ENCODE data around the gene TAB2.

The TAB2 gene

DNA sequence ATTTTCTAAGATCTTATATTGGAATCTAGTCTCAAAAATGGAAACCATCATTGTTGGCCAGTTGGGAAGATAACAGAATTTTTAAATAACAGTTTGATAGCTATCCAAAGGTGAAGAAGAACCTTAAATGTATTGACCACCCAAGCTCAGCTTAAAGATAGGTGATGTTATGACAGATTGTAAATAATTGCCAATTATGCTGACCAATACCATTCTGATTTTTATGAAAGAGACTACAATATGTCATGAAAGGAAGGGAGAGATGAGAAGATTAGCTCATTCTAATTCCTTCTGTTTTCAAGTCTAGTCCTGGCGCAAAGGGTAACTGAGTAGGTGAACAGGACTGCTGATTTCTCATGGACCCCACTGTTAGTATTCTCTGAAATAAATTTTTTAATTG, 5.7 kb upstream of the TAB2 start:
- ChIA-PET CTCF (no interaction called here), POLR2A (no interaction called here)
- no peak for TF ChIP-seq TARDBP (IDR thresholded peaks at IDR 0.05)
- no peak for TF ChIP-seq BHLHE40 (IDR thresholded peaks at IDR 0.05; ENCODE audit: borderline replicate concordance)
- no peak for TF ChIP-seq FOXM1 (IDR thresholded peaks at IDR 0.05; ENCODE audit: borderline replicate concordance)
- TF ChIP-seq FOXK2 (IDR thresholded peaks at IDR 0.05), result no peak
- TF ChIP-seq LEF1 (IDR thresholded peaks at IDR 0.05; ENCODE audit: borderline replicate concordance), result no peak
- TF ChIP-seq FOXA1 (IDR thresholded peaks at IDR 0.05), result no peak
- no peak for TF ChIP-seq ZNF384 (IDR thresholded peaks at IDR 0.05)
- TF ChIP-seq, protein P1, sequence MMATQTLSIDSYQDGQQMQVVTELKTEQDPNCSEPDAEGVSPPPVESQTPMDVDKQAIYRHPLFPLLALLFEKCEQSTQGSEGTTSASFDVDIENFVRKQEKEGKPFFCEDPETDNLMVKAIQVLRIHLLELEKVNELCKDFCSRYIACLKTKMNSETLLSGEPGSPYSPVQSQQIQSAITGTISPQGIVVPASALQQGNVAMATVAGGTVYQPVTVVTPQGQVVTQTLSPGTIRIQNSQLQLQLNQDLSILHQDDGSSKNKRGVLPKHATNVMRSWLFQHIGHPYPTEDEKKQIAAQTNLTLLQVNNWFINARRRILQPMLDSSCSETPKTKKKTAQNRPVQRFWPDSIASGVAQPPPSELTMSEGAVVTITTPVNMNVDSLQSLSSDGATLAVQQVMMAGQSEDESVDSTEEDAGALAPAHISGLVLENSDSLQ (IDR thresholded peaks at IDR 0.05), result no peak
- TF ChIP-seq ELF4 (IDR thresholded peaks at IDR 0.05), result no peak
- DNase-seq (ENCODE audit: extremely low spot score), result no peak

DNA sequence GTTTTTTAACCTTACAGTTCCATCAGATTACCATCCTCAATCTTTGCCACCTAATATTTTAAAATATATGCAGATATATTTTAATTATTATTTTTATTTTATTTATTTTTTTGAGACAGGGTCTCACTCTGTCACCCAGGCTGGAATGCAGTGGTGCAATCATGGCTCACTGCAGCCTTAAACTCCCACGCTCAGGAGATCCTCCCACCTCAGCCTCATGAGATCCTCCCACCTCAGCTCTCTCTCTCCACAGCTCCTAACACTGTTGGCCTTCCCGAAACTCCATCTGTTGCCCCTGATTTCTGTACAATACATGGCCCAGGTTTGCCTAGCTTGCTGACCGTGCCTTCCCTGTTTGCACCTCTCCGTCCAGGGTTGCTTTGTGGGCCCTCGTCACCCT, 4.4 kb upstream of the TAB2 start:
- CTCF ChIA-PET, result no interaction called here
- TF ChIP-seq ZNF384 (IDR thresholded peaks at IDR 0.05), result no peak
- TF ChIP-seq TARDBP (IDR thresholded peaks at IDR 0.05), result no peak
- TF ChIP-seq FOXA1 (IDR thresholded peaks at IDR 0.05), result no peak
- TF ChIP-seq, protein P1 (IDR thresholded peaks at IDR 0.05), result no peak
- TF ChIP-seq BHLHE40 (IDR thresholded peaks at IDR 0.05; ENCODE audit: borderline replicate concordance), result no peak
- no peak for TF ChIP-seq FOXM1 (IDR thresholded peaks at IDR 0.05; ENCODE audit: borderline replicate concordance)
- no peak for TF ChIP-seq FOXK2 (IDR thresholded peaks at IDR 0.05)
- no peak for TF ChIP-seq HDGF (IDR thresholded peaks at IDR 0.05; ENCODE audit: borderline replicate concordance)
- TF ChIP-seq ARNT (IDR thresholded peaks at IDR 0.05), result no peak
- no peak for TF ChIP-seq SP1 (IDR thresholded peaks at IDR 0.05)
- no peak for TF ChIP-seq LEF1 (IDR thresholded peaks at IDR 0.05; ENCODE audit: borderline replicate concordance)
- no peak for TF ChIP-seq L3MBTL2 (conservative IDR thresholded peaks at IDR 0.05)
- TF ChIP-seq NFRKB (IDR thresholded peaks at IDR 0.05), result no peak
- no peak for TF ChIP-seq SUZ12 (IDR thresholded peaks at IDR 0.05)
- no peak for TF ChIP-seq CTBP1 (IDR thresholded peaks at IDR 0.05; ENCODE audit: borderline replicate concordance)
- no peak for TF ChIP-seq ELF4 (IDR thresholded peaks at IDR 0.05)
- POLR2A ChIA-PET, result interaction anchor here (0.8 kb wide), 1 partner anchor 58 kb away, joined by 3 read pairs; no protein-coding TSS in a partner anchor
- DNase-seq (ENCODE audit: extremely low spot score), result no peak

DNA sequence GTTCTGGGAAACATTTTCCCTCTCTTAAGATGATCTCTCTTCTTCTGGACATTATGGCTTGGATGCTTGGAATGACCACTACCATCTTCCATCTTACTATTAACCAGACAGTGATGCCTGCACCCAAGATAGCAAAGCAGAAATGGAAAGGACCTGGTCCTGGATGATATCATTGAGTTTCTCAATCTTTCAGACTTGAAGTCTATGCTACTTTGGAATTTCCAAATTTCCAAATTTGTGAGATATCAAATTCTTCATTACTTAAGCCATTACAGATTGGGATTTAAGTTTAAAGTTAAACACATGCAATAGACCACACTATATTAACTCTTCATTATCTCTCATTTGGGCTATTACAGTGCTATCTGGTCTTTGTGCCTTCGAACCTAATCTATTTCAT, 3.7 kb upstream of the TAB2 start:
- TF ChIP-seq L3MBTL2 (conservative IDR thresholded peaks at IDR 0.05) (no peak), FOXK2 (IDR thresholded peaks at IDR 0.05) (no peak), ZNF384 (IDR thresholded peaks at IDR 0.05) (no peak)
- no peak for DNase-seq (ENCODE audit: extremely low spot score)
- POLR2A ChIA-PET, result no interaction called here
- CTCF ChIA-PET, result interaction anchor here (0.9 kb wide), 1 partner anchor 14 kb away, joined by 3 read pairs; no protein-coding TSS in a partner anchor

DNA sequence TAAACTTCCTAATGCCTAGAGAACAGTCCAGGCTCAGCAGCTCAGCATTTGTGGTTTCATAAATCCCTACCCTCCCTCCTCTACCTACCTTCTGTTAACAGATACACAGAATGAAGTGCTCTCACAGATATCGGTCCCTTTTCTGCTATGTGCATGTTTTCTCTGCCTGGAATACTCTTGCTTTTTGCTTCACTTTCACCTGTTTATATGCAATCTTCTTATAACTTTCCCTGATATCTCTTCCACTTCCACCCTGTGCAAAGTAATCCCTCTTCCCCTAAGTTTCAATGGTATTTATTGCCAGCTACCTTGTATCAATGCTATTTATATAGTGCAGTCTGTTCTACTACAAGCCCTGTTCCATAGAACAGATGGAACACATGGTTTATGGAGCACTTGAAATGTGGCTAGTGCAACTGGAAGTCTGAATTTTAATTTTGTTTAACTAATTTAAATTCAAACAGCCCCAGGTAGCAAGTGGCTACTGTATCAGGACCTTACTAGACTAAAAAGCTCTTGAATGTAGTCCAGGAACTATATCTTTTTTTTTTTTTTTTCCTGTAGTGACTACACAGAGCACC, 3.1 kb upstream of the TAB2 start:
- DNase-seq (ENCODE audit: extremely low spot score), result no peak
- TF ChIP-seq ZNF384 (IDR thresholded peaks at IDR 0.05), result no peak
- no peak for TF ChIP-seq ELF4 (IDR thresholded peaks at IDR 0.05)
- no peak for TF ChIP-seq BHLHE40 (IDR thresholded peaks at IDR 0.05; ENCODE audit: borderline replicate concordance)
- CTCF ChIA-PET, result interaction anchor here (0.9 kb wide), 1 partner anchor 14 kb away, joined by 3 read pairs; no protein-coding TSS in a partner anchor
- POLR2A ChIA-PET, result no interaction called here

DNA sequence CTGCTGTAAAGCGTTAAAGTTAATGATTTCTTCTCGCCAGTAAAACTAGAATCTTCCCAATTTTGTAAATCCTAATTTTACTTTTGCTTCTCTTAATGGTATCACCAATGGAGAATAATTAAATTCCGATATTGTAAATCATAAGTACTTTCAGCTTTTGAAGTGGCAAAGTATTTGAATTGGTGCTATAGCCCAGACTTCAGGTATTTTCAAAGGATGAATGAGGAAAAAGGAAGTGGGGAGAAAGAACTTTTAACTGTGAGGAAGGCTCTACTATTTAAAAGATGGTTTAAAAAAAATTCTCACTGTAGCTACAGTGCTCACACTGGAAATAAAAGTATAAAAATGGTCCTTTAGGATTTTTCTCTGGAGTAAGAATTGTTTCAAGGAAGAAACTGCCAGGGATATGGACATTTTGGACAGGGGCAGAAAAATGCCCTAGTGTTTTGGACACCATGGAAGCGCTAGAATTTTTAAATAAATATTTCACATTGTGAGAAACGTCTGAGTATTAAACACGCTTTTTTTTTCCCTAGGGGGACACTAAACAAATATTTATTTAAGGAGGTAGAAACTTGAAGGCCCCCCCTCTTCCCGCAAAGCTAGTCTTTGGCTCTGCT, 1.3 kb upstream of the TAB2 start:
- TF ChIP-seq FOXA1 (IDR thresholded peaks at IDR 0.05) (no peak), L3MBTL2 (conservative IDR thresholded peaks at IDR 0.05) (no peak), ZNF384 (IDR thresholded peaks at IDR 0.05) (no peak), ARNT (IDR thresholded peaks at IDR 0.05) (no peak), HDGF (IDR thresholded peaks at IDR 0.05; ENCODE audit: borderline replicate concordance) (no peak), TARDBP (IDR thresholded peaks at IDR 0.05) (no peak), FOXK2 (IDR thresholded peaks at IDR 0.05) (no peak), NFRKB (IDR thresholded peaks at IDR 0.05) (no peak), CTBP1 (IDR thresholded peaks at IDR 0.05; ENCODE audit: borderline replicate concordance) (no peak), SP1 (IDR thresholded peaks at IDR 0.05) (no peak), FOXM1 (IDR thresholded peaks at IDR 0.05; ENCODE audit: borderline replicate concordance) (no peak), BHLHE40 (IDR thresholded peaks at IDR 0.05; ENCODE audit: borderline replicate concordance) (no peak)
- TF ChIP-seq, protein P1 (IDR thresholded peaks at IDR 0.05), result no peak
- DNase-seq (ENCODE audit: extremely low spot score), result no peak
- ChIA-PET POLR2A (interaction anchor here (0.6 to 2.3 kb wide), 8 partner anchors 17 to 236 kb away, joined by 3 to 6 read pairs (median 3); no protein-coding TSS in a partner anchor), CTCF (no interaction called here)

DNA sequence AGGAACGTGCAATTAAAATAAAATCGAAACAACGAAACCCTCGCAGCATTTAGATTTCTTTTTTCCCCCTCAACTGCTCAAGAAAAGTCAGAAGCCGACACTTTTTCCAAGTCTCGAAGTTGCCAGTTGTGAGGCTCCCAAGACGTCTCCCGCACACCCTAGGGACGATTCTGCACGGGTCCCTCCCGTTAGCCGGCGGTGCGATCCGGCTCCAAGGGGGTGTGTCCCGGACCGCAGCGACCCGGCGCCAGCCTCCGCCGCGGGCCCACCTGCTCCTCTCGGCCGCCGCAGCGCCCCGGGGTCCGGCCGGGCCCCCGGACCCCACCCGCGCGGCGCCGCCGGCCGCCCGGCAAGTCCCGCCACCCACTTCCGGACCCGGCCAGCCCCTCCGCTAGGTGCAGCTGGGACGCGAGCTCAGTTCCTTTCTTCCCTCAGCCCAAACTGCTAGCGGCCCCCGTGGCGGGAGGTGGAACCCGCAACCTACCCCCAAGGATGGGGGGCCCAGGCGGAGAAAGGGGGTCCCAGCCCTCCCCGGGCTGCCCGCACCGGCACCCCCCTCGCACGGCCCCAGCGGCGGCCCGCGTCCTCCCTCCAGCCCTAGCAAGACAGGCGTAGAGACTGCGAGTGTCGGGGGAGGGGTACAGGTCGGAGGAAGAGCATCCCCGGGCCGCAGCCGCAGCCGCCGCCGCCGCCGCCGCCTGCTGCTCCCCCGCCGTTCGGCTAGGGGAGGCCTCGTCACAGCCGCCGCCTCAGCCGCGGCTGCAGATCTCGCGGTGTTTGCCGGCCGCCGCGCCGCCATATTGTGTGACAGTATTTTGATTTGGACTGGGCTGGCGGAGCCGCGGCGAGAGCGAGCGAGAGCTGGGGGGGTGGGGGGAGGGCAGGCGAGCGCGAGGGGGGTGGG, 520 bp upstream of the TAB2 start:
- POLR2A ChIA-PET, result interaction anchor here (0.6 to 2.3 kb wide), 11 partner anchors 13 to 237 kb away, joined by 3 to 6 read pairs (median 3); no protein-coding TSS in a partner anchor
- TF ChIP-seq BHLHE40 (IDR thresholded peaks at IDR 0.05; ENCODE audit: borderline replicate concordance), result no peak
- 0 out of 2 replicates have a peak, but pooled peaks have one; percentile 23 for TF ChIP-seq FOXM1 (IDR thresholded peaks at IDR 0.05; ENCODE audit: borderline replicate concordance)
- peak; percentile 89 for DNase-seq (ENCODE audit: extremely low spot score)
- CTCF ChIA-PET, result no interaction called here
